Right kidney (tissue), 1 donor: ENCODE results near the gene TPRN.

Experiments used
- DNase-seq: peaks from one replicate; pipeline ENCODE4 v3.0.0-alpha.2; 2016

The TPRN gene

GRCh38 chr9:137161558-137162486 is 38.7 kb downstream of the TPRN start:
- DNase-seq = no peak

GRCh38 chr9:137160716-137161557 is 39.6 kb downstream of the TPRN start:
- DNase-seq = no peak

DNA sequence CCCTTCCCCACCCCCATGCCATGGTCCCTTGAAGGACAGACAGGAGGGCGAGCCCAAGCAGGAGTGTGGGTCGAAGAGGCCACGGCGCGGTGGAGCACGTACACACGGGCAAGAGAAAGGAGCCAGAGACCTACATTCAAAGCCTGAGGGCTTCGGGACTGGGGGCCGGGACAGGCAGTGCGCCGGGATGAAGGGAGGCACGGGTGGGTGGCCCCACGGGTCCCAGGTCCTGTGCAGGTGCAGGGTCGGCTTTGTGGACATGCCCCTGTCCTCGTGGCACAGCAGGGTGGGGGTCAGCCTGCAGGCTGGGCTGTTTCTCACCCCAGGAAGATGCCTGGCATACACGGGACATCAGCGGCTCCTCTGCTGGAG is 40.5 kb downstream of the TPRN start:
- no peak for DNase-seq

GRCh38 chr9:137159105-137160053 is 41.2 kb downstream of the TPRN start:
- DNase-seq = no peak

DNA sequence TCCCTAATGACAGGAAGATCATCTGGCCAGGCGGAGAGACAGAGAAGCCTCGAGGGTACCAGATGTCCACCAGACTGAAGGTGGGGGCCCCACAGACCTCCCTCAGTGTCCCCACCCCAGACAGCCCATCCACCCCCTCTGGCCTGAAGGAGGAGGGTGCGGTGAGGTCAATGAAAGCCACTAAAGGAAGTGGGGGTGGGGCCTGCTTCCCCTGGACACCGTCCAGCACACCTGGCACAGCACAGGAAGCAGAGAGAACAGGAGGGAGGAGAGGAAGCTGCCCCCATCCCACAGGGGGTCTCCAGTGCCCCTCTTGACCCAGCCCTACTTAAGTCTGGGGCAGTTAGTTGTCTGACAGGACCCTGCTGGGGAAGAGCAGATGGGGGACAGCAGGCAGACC is 41.9 kb downstream of the TPRN start:
- no peak for DNase-seq

- no peak for DNase-seq
Observed at GRCh38 chr9:137157618-137158415, 42.7 kb downstream of the TPRN start.

DNA sequence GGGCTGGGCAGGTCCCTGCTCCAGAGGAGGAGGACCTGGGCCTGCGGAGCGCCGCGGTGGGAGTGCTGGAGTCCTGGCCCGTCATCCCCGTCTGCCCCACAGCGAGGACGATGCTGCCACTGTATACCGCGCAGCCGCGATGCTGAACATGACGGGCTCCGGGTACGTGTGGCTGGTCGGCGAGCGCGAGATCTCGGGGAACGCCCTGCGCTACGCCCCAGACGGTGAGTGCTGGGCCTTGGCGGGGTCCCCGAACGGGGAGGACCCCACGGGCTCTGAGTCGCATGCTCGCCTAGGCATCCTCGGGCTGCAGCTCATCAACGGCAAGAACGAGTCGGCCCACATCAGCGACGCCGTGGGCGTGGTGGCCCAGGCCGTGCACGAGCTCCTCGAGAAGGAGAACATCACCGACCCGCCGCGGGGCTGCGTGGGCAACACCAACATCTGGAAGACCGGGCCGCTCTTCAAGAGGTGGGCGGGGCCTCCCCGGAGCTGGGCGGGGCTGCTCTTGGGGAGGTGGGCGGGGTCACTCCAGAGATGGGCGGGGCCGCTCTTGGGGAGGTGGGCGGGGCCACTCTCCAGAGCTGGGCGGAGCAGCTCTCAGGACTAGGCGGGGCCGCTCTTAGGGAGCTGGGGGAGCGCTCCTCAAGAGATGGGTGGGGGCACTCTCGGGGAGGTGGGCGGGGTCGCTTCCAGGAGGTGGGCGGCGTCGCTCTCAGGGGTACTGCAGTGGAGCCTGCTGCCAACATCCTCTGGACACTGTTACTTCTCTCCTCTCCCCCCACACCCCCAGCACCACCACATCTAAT is 43.8 kb downstream of the TPRN start:
- no peak for DNase-seq

DNA sequence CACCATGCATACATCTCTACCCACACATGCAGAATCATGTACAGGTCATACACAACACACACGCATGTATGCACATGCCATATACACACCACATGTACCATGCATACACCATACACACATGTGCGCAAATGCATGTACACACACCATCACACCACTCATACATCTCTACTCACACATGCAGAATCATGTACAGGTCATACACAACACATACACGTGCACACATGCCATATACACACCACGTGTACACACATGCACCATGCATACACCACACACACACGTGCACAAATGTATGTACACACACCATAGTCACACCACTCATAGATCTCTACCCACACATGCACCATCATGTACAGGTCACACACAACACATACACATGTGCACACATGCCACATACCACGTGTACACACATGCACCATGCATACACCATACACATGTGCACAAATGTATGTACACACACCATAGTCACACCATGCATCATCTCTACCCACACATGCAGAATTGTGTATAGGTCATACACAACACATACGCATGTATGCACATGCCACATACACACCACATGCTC is 47.6 kb downstream of the TPRN start:
- DNase-seq = no peak

DNA sequence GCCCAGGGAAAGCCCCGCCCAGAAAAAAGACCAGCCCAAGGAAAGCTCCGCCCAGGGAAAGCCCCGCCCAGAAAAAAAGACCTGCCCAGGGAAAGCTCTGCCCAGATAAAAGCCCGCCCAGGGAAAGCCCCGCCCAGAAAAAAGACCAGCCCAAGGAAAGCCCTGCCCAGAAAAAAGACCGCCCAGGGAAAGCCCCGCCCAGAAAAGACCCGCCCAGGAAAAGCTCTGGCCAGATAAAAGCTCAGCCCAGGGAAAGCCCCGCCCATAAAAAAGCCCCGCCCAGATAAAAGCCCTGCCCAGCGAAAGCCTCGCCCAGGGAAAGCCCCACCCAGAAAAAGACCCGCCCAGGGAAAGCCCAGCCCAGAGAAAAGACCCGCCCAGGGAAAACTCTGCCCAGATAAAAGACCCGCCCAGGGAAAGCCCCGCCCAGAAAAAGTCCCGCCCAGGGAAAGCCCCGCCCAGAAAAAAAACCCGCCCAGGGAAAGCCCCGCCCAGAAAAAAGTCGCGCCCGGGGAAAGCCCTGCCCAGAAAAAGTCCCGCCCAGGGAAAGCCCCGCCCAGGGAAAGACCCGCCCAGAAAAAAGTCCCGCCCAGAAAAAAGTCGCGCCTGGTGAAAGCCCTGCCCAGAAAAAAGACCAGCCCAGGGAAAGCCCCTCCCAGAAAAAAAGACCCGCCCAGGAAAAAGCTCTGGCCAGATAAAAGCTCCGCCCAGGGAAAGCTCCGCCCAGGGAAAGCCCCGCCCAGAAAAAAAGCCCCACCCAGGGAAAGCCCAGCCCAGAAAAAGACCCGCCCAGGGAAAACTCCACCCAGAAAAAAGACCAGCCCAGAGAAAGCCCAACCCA is 49.7 kb downstream of the TPRN start:
- no peak for DNase-seq

- DNase-seq = no peak
Observed at GRCh38 chr9:137149942-137150616, 50.5 kb downstream of the TPRN start.

DNA sequence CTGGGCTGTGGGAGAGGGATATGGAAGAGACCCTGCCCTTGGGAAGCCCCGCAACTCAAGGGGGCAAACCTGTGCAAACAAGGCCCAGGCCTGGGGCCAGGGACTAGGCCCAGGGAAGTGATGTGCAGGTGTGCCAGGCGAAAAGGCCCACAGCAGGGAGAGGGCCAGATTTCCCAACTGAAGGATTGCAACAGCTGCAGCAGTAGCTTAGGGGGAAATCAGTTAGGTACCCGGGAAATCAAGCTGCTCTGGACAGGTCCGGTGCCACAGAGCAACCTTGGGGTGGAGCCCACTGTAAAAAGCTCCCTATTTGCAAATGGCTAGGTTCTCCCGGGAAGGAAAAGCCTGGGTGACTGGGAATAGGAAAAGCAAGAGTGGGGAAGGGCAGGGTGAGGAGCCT is 51.2 kb downstream of the TPRN start:
- no peak for DNase-seq

GRCh38 chr9:137148661-137149060 is 51.9 kb downstream of the TPRN start:
- no peak for DNase-seq

- DNase-seq = no peak
Observed at GRCh38 chr9:137148242-137148641, 52.3 kb downstream of the TPRN start.

GRCh38 chr9:137147793-137148160 is 52.8 kb downstream of the TPRN start:
- DNase-seq = no peak

DNA sequence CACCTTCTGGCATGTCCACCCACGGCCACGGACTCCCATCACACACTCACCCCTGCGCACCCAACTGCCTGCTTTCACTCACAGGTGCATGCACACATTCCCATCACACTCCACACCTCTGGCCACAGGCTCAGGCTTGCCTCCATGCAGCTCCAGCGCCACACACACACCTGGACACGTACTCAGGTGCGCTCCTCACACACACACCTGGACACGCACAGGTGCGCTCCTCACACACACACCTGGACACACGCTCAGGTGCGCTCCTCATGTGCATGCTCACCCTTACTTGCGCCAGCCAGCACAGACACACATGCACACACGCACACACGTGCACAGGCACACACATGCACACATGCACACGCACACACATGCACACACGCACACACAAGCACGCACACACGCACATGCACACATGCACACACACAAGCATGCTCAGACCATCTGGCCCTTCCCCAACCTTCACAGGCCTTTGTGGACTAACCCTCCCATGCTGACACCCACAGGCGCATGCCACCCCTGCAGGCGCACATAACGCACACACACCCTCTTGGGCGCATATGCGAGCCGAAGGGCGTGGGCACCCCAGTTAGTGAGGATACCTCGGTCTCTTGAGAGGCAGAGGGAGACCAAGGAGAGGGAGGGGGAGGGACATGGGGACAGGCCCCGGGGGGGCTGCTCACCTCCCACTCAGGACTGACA is 53.3 kb downstream of the TPRN start:
- no peak for DNase-seq

GRCh38 chr9:137146527-137146918 is 54.0 kb downstream of the TPRN start:
- no peak for DNase-seq

- DNase-seq = no peak
Observed at GRCh38 chr9:137145731-137146526, 54.6 kb downstream of the TPRN start.
